Measurements from ENCODE around the gene GRN.
"Not testable (repeated sequence)": the region's sequence is repeated elsewhere in the genome, so short reads cannot be mapped to it uniquely, and the experiment has no call there.

Gene GRN

GRCh38 chr17:44347206-44348055, 2.3 kb downstream of the GRN start:
- DNase-seq, result not testable (repeated sequence)

- DNase-seq, result no peak
Observed at GRCh38 chr17:44348234-44348987, 3.3 kb downstream of the GRN start.

GRCh38 chr17:44348988-44349364, 3.9 kb downstream of the GRN start:
- no peak for DNase-seq

GRCh38 chr17:44349553-44350070, 4.5 kb downstream of the GRN start:
- no peak for DNase-seq

- peak; percentile 40 to 56 (median 52) for DNase-seq
Observed at GRCh38 chr17:44350733-44351226, 5.7 kb downstream of the GRN start.

GRCh38 chr17:44351464-44351863, 6.4 kb downstream of the GRN start:
- no peak for DNase-seq

GRCh38 chr17:44351961-44352827, 7.1 kb downstream of the GRN start:
- no peak for DNase-seq

- no peak for DNase-seq
Observed at GRCh38 chr17:44352828-44353671, 7.9 kb downstream of the GRN start.

- no peak for DNase-seq
Observed at GRCh38 chr17:44353672-44354331, 8.7 kb downstream of the GRN start.

- DNase-seq, result peak; percentile 12 to 57 (median 52)
Observed at GRCh38 chr17:44354582-44355561, 9.8 kb downstream of the GRN start.

GRCh38 chr17:44355642-44356099, 10.6 kb downstream of the GRN start:
- no peak for DNase-seq

GRCh38 chr17:44356241-44356640, 11.1 kb downstream of the GRN start:
- DNase-seq, result no peak

GRCh38 chr17:44358066-44358465, 13.0 kb downstream of the GRN start:
- DNase-seq, result no peak

GRCh38 chr17:44359006-44359405, 13.9 kb downstream of the GRN start:
- DNase-seq, result no peak

GRCh38 chr17:44359458-44360143, 14.5 kb downstream of the GRN start:
- DNase-seq, result no peak

- DNase-seq, result no peak
Observed at GRCh38 chr17:44360144-44360533, 15.0 kb downstream of the GRN start.

- DNase-seq, result no peak
Observed at GRCh38 chr17:44360826-44361225, 15.7 kb downstream of the GRN start.

GRCh38 chr17:44361292-44362260, 16.5 kb downstream of the GRN start:
- no peak for DNase-seq
